Liver (tissue), 3 donors: ENCODE results near the gene BGN.
A peak's percentile ranks its signal among the peaks of the same experiment; 100 is the strongest.

ENCODE experiments used
- ATF3 ChIP-seq: IDR thresholded peaks from 2 replicates; pipeline ENCODE4 v1.6.1; 2016; ENCODE audit warnings: antibody characterized with exemption
- CTCF ChIP-seq: fragments of 150-350 bp; IDR thresholded peaks from 2 replicates; pipeline ENCODE4 v1.5.1; 2017; ENCODE audit warnings: improper control_type of control experiment, low read depth, low read length; ENCODE audit not compliant: missing input control
- EGR1 ChIP-seq, 2 donors: IDR thresholded peaks; 2 replicates each; pipeline ENCODE4 v1.6.1; 2016 to 2018; ENCODE audit warnings: antibody characterized with exemption in 2 of 2, low read depth in 2 of 2
- GABPA ChIP-seq, 2 donors: IDR thresholded peaks in 1 of 2; conservative IDR thresholded peaks in 1 of 2; 2 replicates each; pipeline ENCODE4 v1.6.1; 2016; ENCODE audit warnings: antibody characterized with exemption in 2 of 2, mild to moderate bottlenecking in 1 of 2, moderate library complexity in 1 of 2
- MAX ChIP-seq: IDR thresholded peaks from 2 replicates; pipeline ENCODE4 v1.6.1; 2016; ENCODE audit warnings: antibody characterized with exemption
- NR2F2 ChIP-seq: IDR thresholded peaks from 2 replicates; pipeline ENCODE4 v1.6.1; 2016; ENCODE audit warnings: antibody characterized with exemption
- REST ChIP-seq: IDR thresholded peaks from 2 replicates; pipeline ENCODE4 v1.6.1; 2016; ENCODE audit warnings: antibody characterized with exemption, mild to moderate bottlenecking
- RXRA ChIP-seq, 2 donors: IDR thresholded peaks; 2 replicates each; pipeline ENCODE4 v1.6.1; 2017 to 2018; ENCODE audit warnings: antibody characterized with exemption in 2 of 2, mild to moderate bottlenecking in 1 of 2
- SP1 ChIP-seq: IDR thresholded peaks from 2 replicates; pipeline ENCODE4 v1.6.1; 2018; ENCODE audit warnings: antibody characterized with exemption, mild to moderate bottlenecking
- TAF1 ChIP-seq: conservative IDR thresholded peaks from 2 replicates; pipeline ENCODE4 v1.6.1; 2016; ENCODE audit warnings: antibody characterized with exemption, mild to moderate bottlenecking
- YY1 ChIP-seq: IDR thresholded peaks from 2 replicates; pipeline ENCODE4 v1.6.1; 2016; ENCODE audit warnings: antibody characterized with exemption, mild to moderate bottlenecking
- ZBTB33 ChIP-seq: IDR thresholded peaks from 2 replicates; pipeline ENCODE4 v1.6.1; 2016; ENCODE audit warnings: antibody characterized with exemption
- donor health status: healthy.
- donor health status: healthy.

- TF ChIP-seq REST, result no peak
- TF ChIP-seq CTCF, result peak; percentile 64
- no peak for TF ChIP-seq ATF3
- no peak for TF ChIP-seq MAX
- no peak for TF ChIP-seq TAF1
- TF ChIP-seq EGR1 (IDR thresholded peaks at IDR 0.05; ENCODE audit: low read depth in 2 of 2), result no peak
- TF ChIP-seq SP1, result no peak
- no peak for TF ChIP-seq YY1
- TF ChIP-seq GABPA (IDR thresholded peaks at IDR 0.05 in 1 of 2, conservative IDR thresholded peaks at IDR 0.05 in 1 of 2), result no peak
- TF ChIP-seq ZBTB33, result no peak
- TF ChIP-seq NR2F2, result no peak
- TF ChIP-seq RXRA (IDR thresholded peaks at IDR 0.05), result no peak
These were observed 59.9 kb downstream of the BGN start for GRCh38 chrX:153554519-153555167.
